SK-N-SH treated with all-trans-retinoic acid at 6 μM for 48 hours (cell line): ENCODE data around the gene DSCAM.

Experiments
- ATAC-seq: fragments of 200-7000 bp; cut with Tn5 transposase; 3 replicates; pipeline ENCODE4 v1.9.1; 2020; ENCODE audit warnings: mild to moderate bottlenecking, moderate library complexity
- ARNTL ChIP-seq: fragments of 450-650 bp; formaldehyde crosslinking; IDR thresholded peaks from 2 replicates; pipeline ENCODE4 v1.5.0; 2020; ENCODE audit warnings: low read depth, mild to moderate bottlenecking, moderate library complexity, borderline replicate concordance
- BACH2 ChIP-seq: fragments of 250-450 bp; sonication (Bioruptor Pico); IDR thresholded peaks from 2 replicates; pipeline ENCODE4 v1.9.0; 2021; ENCODE audit warnings: mild to moderate bottlenecking, borderline replicate concordance
- CREB5 ChIP-seq: fragments of 250-450 bp; sonication (Bioruptor Pico); IDR thresholded peaks from 2 replicates; pipeline ENCODE4 v1.5.1; 2020; ENCODE audit warnings: low read depth, mild to moderate bottlenecking, moderate library complexity
- CSDC2 ChIP-seq: fragments of 250-450 bp; sonication (Bioruptor Pico); IDR thresholded peaks from 2 replicates; pipeline ENCODE4 v1.5.0; 2020; ENCODE audit warnings: mild to moderate bottlenecking, moderate library complexity
- ESRRG ChIP-seq: fragments of 250-450 bp; sonication (Bioruptor Pico); IDR thresholded peaks from 2 replicates; pipeline ENCODE4 v1.6.1; 2021; ENCODE audit warnings: mild to moderate bottlenecking
- GLIS3 ChIP-seq: fragments of 250-450 bp; sonication (Bioruptor Pico); IDR thresholded peaks from 2 replicates; pipeline ENCODE4 v1.5.0; 2020; ENCODE audit warnings: mild to moderate bottlenecking, moderate library complexity
- ISL1 ChIP-seq: fragments of 250-450 bp; sonication (Bioruptor Pico); IDR thresholded peaks from 2 replicates; pipeline ENCODE4 v2.1.2; 2022; ENCODE audit warnings: mild to moderate bottlenecking, moderate library complexity
- OSR1 ChIP-seq: fragments of 250-450 bp; sonication (Bioruptor Pico); IDR thresholded peaks from 2 replicates; pipeline ENCODE4 v1.8.0; 2022; ENCODE audit warnings: moderate library complexity, mild to moderate bottlenecking, inconsistent platforms
- POU6F1 ChIP-seq: fragments of 250-450 bp; sonication (Bioruptor Pico); IDR thresholded peaks from 2 replicates; pipeline ENCODE4 v1.8.0; 2021; ENCODE audit warnings: low read depth, mild to moderate bottlenecking, moderate library complexity, borderline replicate concordance
- PPARA ChIP-seq: fragments of 250-450 bp; sonication (Bioruptor Pico); IDR thresholded peaks from 2 replicates; pipeline ENCODE4 v1.5.0; 2020; ENCODE audit warnings: mild to moderate bottlenecking, borderline replicate concordance
- RARB ChIP-seq: fragments of 250-450 bp; sonication (Bioruptor Pico); IDR thresholded peaks from 2 replicates; pipeline ENCODE4 v1.8.0; 2021; ENCODE audit warnings: mild to moderate bottlenecking, moderate library complexity
- SNAI2 ChIP-seq: fragments of 250-450 bp; sonication (Bioruptor Pico); IDR thresholded peaks from 2 replicates; pipeline ENCODE4 v1.5.0; 2020; ENCODE audit warnings: mild to moderate bottlenecking, moderate library complexity
- TCF4 ChIP-seq: fragments of 250-450 bp; sonication (Bioruptor Pico); IDR thresholded peaks from 2 replicates; pipeline ENCODE4 v1.8.0; 2021; ENCODE audit warnings: mild to moderate bottlenecking, moderate library complexity, borderline replicate concordance
- TOX ChIP-seq: fragments of 250-450 bp; sonication (Bioruptor Pico); IDR thresholded peaks from 2 replicates; pipeline ENCODE4 v1.8.0; 2021; ENCODE audit warnings: mild to moderate bottlenecking, moderate library complexity, borderline replicate concordance
- ZC3H10 ChIP-seq: fragments of 250-450 bp; sonication (Bioruptor Pico); IDR thresholded peaks from 2 replicates; pipeline ENCODE4 v1.5.1; 2021; ENCODE audit warnings: mild to moderate bottlenecking, moderate library complexity
- ZFP3 ChIP-seq: fragments of 250-450 bp; sonication (Bioruptor Pico); IDR thresholded peaks from 2 replicates; pipeline ENCODE4 v1.5.0; 2020; ENCODE audit warnings: mild to moderate bottlenecking, moderate library complexity
- ZFP30 ChIP-seq: fragments of 450-650 bp; formaldehyde crosslinking; IDR thresholded peaks from 2 replicates; pipeline ENCODE4 v1.5.0; 2022; ENCODE audit warnings: mild to moderate bottlenecking, moderate library complexity
- ZNF565 ChIP-seq: fragments of 450-650 bp; formaldehyde crosslinking; conservative IDR thresholded peaks from 2 replicates; pipeline ENCODE4 v1.5.0; 2020; ENCODE audit warnings: low read depth, mild to moderate bottlenecking, moderate library complexity
- ZNF70 ChIP-seq: fragments of 450-650 bp; formaldehyde crosslinking; IDR thresholded peaks from 2 replicates; pipeline ENCODE4 v1.5.0; 2020; ENCODE audit warnings: mild to moderate bottlenecking, moderate library complexity
- ZNF8 ChIP-seq: fragments of 450-650 bp; formaldehyde crosslinking; IDR thresholded peaks from 2 replicates; pipeline ENCODE4 v1.5.0; 2020; ENCODE audit warnings: mild to moderate bottlenecking, moderate library complexity
- TF ChIP-seq, protein P1 (sequence below): fragments of 250-450 bp; sonication (Bioruptor Pico); IDR thresholded peaks from 2 replicates; pipeline ENCODE4 v1.8.0; 2020; ENCODE audit warnings: mild to moderate bottlenecking, moderate library complexity, borderline replicate concordance

The DSCAM gene

GRCh38 chr21:40335704-40336103, 511.3 kb downstream of the DSCAM start:
- no peak for TF ChIP-seq ZNF8 (CRISPR knock-in tag)
- no peak for TF ChIP-seq ZNF565 (CRISPR knock-in tag)
- TF ChIP-seq RARB = no peak
- no peak for TF ChIP-seq ESRRG (CRISPR knock-in tag)
- TF ChIP-seq, protein P1, sequence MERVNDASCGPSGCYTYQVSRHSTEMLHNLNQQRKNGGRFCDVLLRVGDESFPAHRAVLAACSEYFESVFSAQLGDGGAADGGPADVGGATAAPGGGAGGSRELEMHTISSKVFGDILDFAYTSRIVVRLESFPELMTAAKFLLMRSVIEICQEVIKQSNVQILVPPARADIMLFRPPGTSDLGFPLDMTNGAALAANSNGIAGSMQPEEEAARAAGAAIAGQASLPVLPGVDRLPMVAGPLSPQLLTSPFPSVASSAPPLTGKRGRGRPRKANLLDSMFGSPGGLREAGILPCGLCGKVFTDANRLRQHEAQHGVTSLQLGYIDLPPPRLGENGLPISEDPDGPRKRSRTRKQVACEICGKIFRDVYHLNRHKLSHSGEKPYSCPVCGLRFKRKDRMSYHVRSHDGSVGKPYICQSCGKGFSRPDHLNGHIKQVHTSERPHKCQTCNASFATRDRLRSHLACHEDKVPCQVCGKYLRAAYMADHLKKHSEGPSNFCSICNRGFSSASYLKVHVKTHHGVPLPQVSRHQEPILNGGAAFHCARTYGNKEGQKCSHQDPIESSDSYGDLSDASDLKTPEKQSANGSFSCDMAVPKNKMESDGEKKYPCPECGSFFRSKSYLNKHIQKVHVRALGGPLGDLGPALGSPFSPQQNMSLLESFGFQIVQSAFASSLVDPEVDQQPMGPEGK (CRISPR knock-in tag) = no peak
- TF ChIP-seq OSR1 (CRISPR knock-in tag) = no peak
- no peak for TF ChIP-seq TOX (CRISPR knock-in tag)
- no peak for TF ChIP-seq GLIS3 (CRISPR knock-in tag)
- ATAC-seq = no peak

- ATAC-seq = no peak
Measured at GRCh38 chr21:40334159-40334558, 512.8 kb downstream of the DSCAM start.

GRCh38 chr21:40333731-40334130, 513.2 kb downstream of the DSCAM start:
- TF ChIP-seq SNAI2 (CRISPR knock-in tag) = no peak
- no peak for TF ChIP-seq POU6F1 (CRISPR knock-in tag)
- no peak for TF ChIP-seq TCF4 (CRISPR knock-in tag)
- TF ChIP-seq PPARA (CRISPR knock-in tag) = no peak
- TF ChIP-seq ZFP3 (CRISPR knock-in tag) = no peak
- TF ChIP-seq ZNF70 (CRISPR knock-in tag) = no peak
- TF ChIP-seq CREB5 (CRISPR knock-in tag) = no peak
- no peak for TF ChIP-seq RARB
- TF ChIP-seq TOX (CRISPR knock-in tag) = no peak
- no peak for TF ChIP-seq ISL1 (CRISPR knock-in tag)
- TF ChIP-seq ZC3H10 (CRISPR knock-in tag) = no peak
- no peak for TF ChIP-seq ZFP30 (CRISPR knock-in tag)
- no peak for TF ChIP-seq OSR1 (CRISPR knock-in tag)
- no peak for TF ChIP-seq ARNTL (CRISPR knock-in tag)
- TF ChIP-seq BACH2 (CRISPR knock-in tag) = no peak
- no peak for TF ChIP-seq ZNF8 (CRISPR knock-in tag)
- TF ChIP-seq, all 23 proteins: peak for 0
- ATAC-seq = no peak

More at GRCh38 chr21:40334159-40334558, 512.8 kb downstream of the DSCAM start:
- TF ChIP-seq PPARA (CRISPR knock-in tag) (no peak), ESRRG (CRISPR knock-in tag) (no peak), CSDC2 (CRISPR knock-in tag) (no peak), ZFP30 (CRISPR knock-in tag) (no peak), SNAI2 (CRISPR knock-in tag) (no peak), CREB5 (CRISPR knock-in tag) (no peak)
- TF ChIP-seq, protein P1 (CRISPR knock-in tag) = no peak

DNA sequence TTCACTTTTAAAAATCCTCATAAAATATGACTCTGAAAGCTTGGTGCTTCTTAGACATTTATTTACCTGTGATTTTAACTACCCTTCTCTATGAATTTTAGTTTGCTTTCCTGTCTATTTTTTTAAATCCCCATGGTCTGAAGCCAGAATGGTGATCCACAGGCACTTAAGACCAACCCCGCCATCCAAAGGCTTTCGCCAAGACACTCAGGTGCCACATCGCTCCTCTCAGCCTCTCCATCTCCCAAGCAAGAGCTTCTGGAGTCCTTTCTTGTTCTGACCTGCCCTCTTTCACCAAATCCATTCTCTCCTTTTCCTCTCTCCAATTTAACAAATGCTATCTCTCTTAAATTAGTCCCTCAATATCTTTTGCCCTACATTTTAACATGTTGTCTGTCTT, 515.2 kb downstream of the DSCAM start:
- no peak for TF ChIP-seq TOX (CRISPR knock-in tag)
- no peak for TF ChIP-seq ZC3H10 (CRISPR knock-in tag)
- no peak for TF ChIP-seq ESRRG (CRISPR knock-in tag)
- no peak for TF ChIP-seq ZFP3 (CRISPR knock-in tag)
- no peak for TF ChIP-seq ZFP30 (CRISPR knock-in tag)
- TF ChIP-seq SNAI2 (CRISPR knock-in tag) = no peak
- no peak for TF ChIP-seq ARNTL (CRISPR knock-in tag)
- TF ChIP-seq ZNF565 (CRISPR knock-in tag) = no peak
- TF ChIP-seq PPARA (CRISPR knock-in tag) = no peak
- no peak for TF ChIP-seq OSR1 (CRISPR knock-in tag)
- no peak for TF ChIP-seq ISL1 (CRISPR knock-in tag)
- TF ChIP-seq GLIS3 (CRISPR knock-in tag) = no peak
- TF ChIP-seq, all 23 proteins: peak for 0

More for the DNA sequence above, 515.2 kb downstream of the DSCAM start:
- no peak for ATAC-seq
